NK-92 treated with Interleukin-12 subunit alpha and Interleukin-12 subunit beta, amount 100 ng/mL, for 24 hours (cell line): ENCODE measurements around the gene PITRM1.
"Not testable (repeated sequence)": the region's sequence is repeated elsewhere in the genome, so short reads cannot be mapped to it uniquely, and the experiment has no call there.

Experiments used
- DNase-seq: peaks from one replicate; lab custom pipeline; 2025; lab: John Stamatoyannopoulos, UW

PITRM1 gene

GRCh38 chr10:3122034-3122433, 50.5 kb downstream of the PITRM1 start:
- no peak for DNase-seq

GRCh38 chr10:3119796-3120459, 52.7 kb downstream of the PITRM1 start:
- DNase-seq: no peak

- DNase-seq: no peak
Observed at GRCh38 chr10:3118641-3119091, 53.9 kb downstream of the PITRM1 start.

- no peak for DNase-seq
Observed at GRCh38 chr10:3117486-3117885, 55.1 kb downstream of the PITRM1 start.

- no peak for DNase-seq
Observed at GRCh38 chr10:3116508-3117100, 56.0 kb downstream of the PITRM1 start.

GRCh38 chr10:3115685-3116084, 56.9 kb downstream of the PITRM1 start:
- no peak for DNase-seq

- no peak for DNase-seq
Observed at GRCh38 chr10:3113343-3113720, 59.2 kb downstream of the PITRM1 start.

GRCh38 chr10:3111621-3112163, 60.9 kb downstream of the PITRM1 start:
- DNase-seq: no peak

GRCh38 chr10:3110782-3111620, 61.6 kb downstream of the PITRM1 start:
- no peak for DNase-seq

GRCh38 chr10:3109633-3110032, 62.9 kb downstream of the PITRM1 start:
- DNase-seq: no peak

GRCh38 chr10:3109196-3109595, 63.4 kb downstream of the PITRM1 start:
- no peak for DNase-seq

- no peak for DNase-seq
Observed at GRCh38 chr10:3108575-3109105, 63.9 kb downstream of the PITRM1 start.

GRCh38 chr10:3108033-3108432, 64.5 kb downstream of the PITRM1 start:
- DNase-seq: no peak

- DNase-seq: no peak
Observed at GRCh38 chr10:3107426-3107961, 65.1 kb downstream of the PITRM1 start.

GRCh38 chr10:3106928-3107425, 65.6 kb downstream of the PITRM1 start:
- DNase-seq: no peak

- DNase-seq: not testable (repeated sequence)
Observed at GRCh38 chr10:3106328-3106727, 66.3 kb downstream of the PITRM1 start.

- DNase-seq: no peak
Observed at GRCh38 chr10:3105905-3106304, 66.7 kb downstream of the PITRM1 start.

- DNase-seq: no peak
Observed at GRCh38 chr10:3105166-3105565, 67.4 kb downstream of the PITRM1 start.

GRCh38 chr10:3104251-3104918, 68.2 kb downstream of the PITRM1 start:
- no peak for DNase-seq

GRCh38 chr10:3103646-3104045, 68.9 kb downstream of the PITRM1 start:
- no peak for DNase-seq

- DNase-seq: no peak
Observed at GRCh38 chr10:3102720-3103427, 69.7 kb downstream of the PITRM1 start.
